Smooth muscle cell (in vitro differentiated cells): ENCODE results near the gene SLC16A9. TPM values are rescaled to one million over a fixed set of nuclear protein-coding genes. Genes with fewer than 3 reads are reported as not detected.

Experiments used
- DNase-seq: peaks from one replicate; lab custom pipeline; 2025; ENCODE audit not compliant: unreplicated experiment; lab: John Stamatoyannopoulos, UW
- H2AFZ ChIP-seq: fragments of 200-600 bp; sonication (generic); 2 replicates; pipeline ENCODE4 v1.6.0; 2016; ENCODE audit warnings: antibody characterized with exemption, low read depth, mild to moderate bottlenecking
- H3F3A ChIP-seq: fragments of 200-600 bp; sonication (generic); 2 replicates; pipeline ENCODE4 v1.6.0; 2017; ENCODE audit warnings: antibody characterized with exemption, low read depth
- H3K27ac ChIP-seq: fragments of 200-600 bp; sonication (generic); 2 replicates; pipeline ENCODE4 v1.5.1; 2016; ENCODE audit warnings: low read depth, mild to moderate bottlenecking
- H3K27me3 ChIP-seq: fragments of 200-600 bp; sonication (generic); 2 replicates; pipeline ENCODE4 v1.6.1; 2016; ENCODE audit warnings: low read depth, mild to moderate bottlenecking
- H3K36me3 ChIP-seq: fragments of 200-600 bp; sonication (generic); 2 replicates; pipeline ENCODE4 v1.5.1; 2016; ENCODE audit warnings: low read depth
- H3K4me1 ChIP-seq: fragments of 200-600 bp; sonication (generic); 2 replicates; pipeline ENCODE4 v1.5.1; 2016; ENCODE audit warnings: low read depth
- H3K4me2 ChIP-seq: fragments of 200-600 bp; sonication (generic); 2 replicates; pipeline ENCODE4 v1.6.0; 2016; ENCODE audit warnings: mild to moderate bottlenecking
- H3K4me3 ChIP-seq: fragments of 200-600 bp; sonication (generic); 2 replicates; pipeline ENCODE4 v1.5.1; 2016; ENCODE audit warnings: mild to moderate bottlenecking
- H3K79me2 ChIP-seq: fragments of 200-600 bp; sonication (generic); 2 replicates; pipeline ENCODE4 v1.6.0; 2016; ENCODE audit warnings: low read depth, mild to moderate bottlenecking
- H3K9ac ChIP-seq: fragments of 200-600 bp; sonication (generic); 2 replicates; pipeline ENCODE4 v1.6.0; 2016; ENCODE audit warnings: low read depth
- H3K9me3 ChIP-seq: fragments of 200-600 bp; sonication (generic); replicated peaks from 2 replicates; pipeline ENCODE4 v1.5.1; 2016; ENCODE audit warnings: low read depth
- H4K20me1 ChIP-seq: fragments of 200-600 bp; sonication (generic); 2 replicates; pipeline ENCODE4 v1.6.0; 2016; ENCODE audit warnings: low read depth
- CTCF ChIP-seq: fragments of 200-600 bp; sonication (generic); IDR thresholded peaks from 2 replicates; pipeline ENCODE4 v1.5.1; 2017; ENCODE audit warnings: borderline replicate concordance, mild to moderate bottlenecking, antibody characterized with exemption; ENCODE audit not compliant: insufficient read depth, poor library complexity, severe bottlenecking
- WGBS: methylation state at CpG from one replicate; pipeline ENCODE4 v1.1.7; 2016; ENCODE audit warnings: low lambda C conversion rate; 5-methylcytosine and 5-hydroxymethylcytosine counted together
- polyA plus RNA-seq: library from polyadenylated mRNA; unstranded; fragments of >200 nt; fragmentation: Nextera tagmentation; extraction: Ambion mirVana; gene quantifications from 2 replicates; pipeline ENCODE4 v1.2.1, GENCODE V29; 2016
- total RNA-seq: library from RNA; depleted of rRNA; stranded (reverse); fragments of >200 nt; gene quantifications from 2 replicates; pipeline ENCODE4 v1.2.3, GENCODE V29; 2014

SLC16A9 gene
- total and polyA plus RNA-seq, 2 experiments from 2014 or later = 0.90 to 2.1 TPM

GRCh38 chr10:59635502-59636290 lies 74.0 kb downstream of the SLC16A9 start:
- no peaks in the 10 kb centered on the region for H3F3A ChIP-seq
- 84% methylated on average over 1 of the region's 1 CpG for WGBS
- no peaks in the 10 kb centered on the region for H4K20me1 ChIP-seq
- no peak for DNase-seq
- no peaks in the 10 kb centered on the region for H3K36me3 ChIP-seq
- no peak overlapping the region for H3K27ac ChIP-seq
- H3K4me1 ChIP-seq = no peaks in the 10 kb centered on the region
- H3K27me3 ChIP-seq = peaks cover 6% of the 10 kb centered on the region
- H3K4me3 ChIP-seq = no peak overlapping the region
- no peak for TF ChIP-seq CTCF
- H3K4me2 ChIP-seq = no peak overlapping the region
- H2AFZ ChIP-seq = no peak overlapping the region
- H3K9ac ChIP-seq = no peak overlapping the region
- no peaks in the 10 kb centered on the region for H3K9me3 ChIP-seq
- no peaks in the 10 kb centered on the region for H3K79me2 ChIP-seq

GRCh38 chr10:59634102-59634501 lies 75.5 kb downstream of the SLC16A9 start:
- no peak for TF ChIP-seq CTCF
- no peaks in the 10 kb centered on the region for H3K9me3 ChIP-seq
- WGBS = 96% methylated on average over 2 of the region's 2 CpGs

GRCh38 chr10:59633063-59633462 lies 76.6 kb downstream of the SLC16A9 start:
- Histone ChIP-seq H3K9ac (no peak overlapping the region), H4K20me1 (no peaks in the 10 kb centered on the region), H3K4me1 (no peaks in the 10 kb centered on the region), H3K27me3 (peaks cover 6% of the 10 kb centered on the region), H3K36me3 (no peaks in the 10 kb centered on the region), H3K4me2 (no peak overlapping the region), H2AFZ (no peak overlapping the region), H3K27ac (no peak overlapping the region), H3K9me3 (no peaks in the 10 kb centered on the region), H3K4me3 (no peak overlapping the region), H3K79me2 (no peaks in the 10 kb centered on the region), H3F3A (no peaks in the 10 kb centered on the region)
- TF ChIP-seq CTCF = no peak
- 86% methylated on average over 1 of the region's 2 CpGs for WGBS
- no peak for DNase-seq

More at GRCh38 chr10:59634102-59634501, 75.5 kb downstream of the SLC16A9 start:
- Histone ChIP-seq H3K4me2 (no peak overlapping the region), H3K27ac (no peak overlapping the region), H3K9ac (no peak overlapping the region), H3F3A (no peaks in the 10 kb centered on the region), H3K27me3 (peaks cover 6% of the 10 kb centered on the region), H4K20me1 (no peaks in the 10 kb centered on the region), H2AFZ (no peak overlapping the region), H3K79me2 (no peaks in the 10 kb centered on the region), H3K4me3 (no peak overlapping the region), H3K36me3 (no peaks in the 10 kb centered on the region), H3K4me1 (no peaks in the 10 kb centered on the region)
- no peak for DNase-seq
